Measurements from ENCODE around the gene ARFGAP1.

Gene ARFGAP1

DNA sequence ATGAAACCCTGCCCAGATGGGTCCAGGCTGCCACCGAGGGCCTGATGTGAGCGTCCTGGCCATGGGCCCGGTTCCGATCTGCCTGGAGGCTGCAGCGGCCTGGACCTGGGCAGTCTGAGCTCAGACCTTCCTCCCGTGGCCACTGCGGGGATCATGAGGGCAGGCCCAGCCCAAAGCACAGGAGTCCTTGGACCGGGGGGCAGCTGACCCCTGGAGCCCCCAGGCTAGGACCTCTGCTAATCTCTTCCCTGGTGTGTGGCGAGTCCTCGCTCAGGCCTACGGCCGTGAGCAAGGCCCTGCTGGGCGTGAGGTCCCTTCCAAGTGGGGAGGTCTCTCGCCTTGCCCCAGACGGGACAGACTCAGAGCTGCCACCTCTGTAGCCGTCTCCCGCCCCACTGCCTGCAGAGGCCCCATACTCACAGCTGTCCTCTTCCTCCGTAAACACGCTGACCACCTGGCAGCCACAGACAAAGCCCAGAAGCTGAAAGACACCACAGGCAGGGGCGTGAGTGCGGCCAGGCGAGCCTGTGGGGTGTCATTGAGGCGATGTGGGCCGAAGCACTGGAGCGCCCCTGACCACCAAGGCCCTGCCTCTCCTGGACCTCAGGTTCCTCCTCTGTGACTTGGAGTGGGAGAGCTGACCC is 28.9 kb upstream of the ARFGAP1 start:
- no peak for TF ChIP-seq EZH2phosphoT487 (IDR thresholded peaks at IDR 0.05; ENCODE audit: borderline replicate concordance)
- TF ChIP-seq, protein P1, sequence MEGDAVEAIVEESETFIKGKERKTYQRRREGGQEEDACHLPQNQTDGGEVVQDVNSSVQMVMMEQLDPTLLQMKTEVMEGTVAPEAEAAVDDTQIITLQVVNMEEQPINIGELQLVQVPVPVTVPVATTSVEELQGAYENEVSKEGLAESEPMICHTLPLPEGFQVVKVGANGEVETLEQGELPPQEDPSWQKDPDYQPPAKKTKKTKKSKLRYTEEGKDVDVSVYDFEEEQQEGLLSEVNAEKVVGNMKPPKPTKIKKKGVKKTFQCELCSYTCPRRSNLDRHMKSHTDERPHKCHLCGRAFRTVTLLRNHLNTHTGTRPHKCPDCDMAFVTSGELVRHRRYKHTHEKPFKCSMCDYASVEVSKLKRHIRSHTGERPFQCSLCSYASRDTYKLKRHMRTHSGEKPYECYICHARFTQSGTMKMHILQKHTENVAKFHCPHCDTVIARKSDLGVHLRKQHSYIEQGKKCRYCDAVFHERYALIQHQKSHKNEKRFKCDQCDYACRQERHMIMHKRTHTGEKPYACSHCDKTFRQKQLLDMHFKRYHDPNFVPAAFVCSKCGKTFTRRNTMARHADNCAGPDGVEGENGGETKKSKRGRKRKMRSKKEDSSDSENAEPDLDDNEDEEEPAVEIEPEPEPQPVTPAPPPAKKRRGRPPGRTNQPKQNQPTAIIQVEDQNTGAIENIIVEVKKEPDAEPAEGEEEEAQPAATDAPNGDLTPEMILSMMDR (conservative IDR thresholded peaks at IDR 0.05; ENCODE audit: low read length) = no peak
- H4K20me1 ChIP-seq (ENCODE audit: insufficient read depth, low read length, poor library complexity, severe bottlenecking) = no peaks in the 10 kb centered on the region
- H3K9me2 ChIP-seq (replicated peaks; ENCODE audit: low read depth, low read length) = no peaks in the 10 kb centered on the region
- no peaks in the 10 kb centered on the region for H3K79me2 ChIP-seq (ENCODE audit: insufficient read depth, low read length)
- H3K4me3 ChIP-seq (ENCODE audit: low read length, poor library complexity, severe bottlenecking) = no peak overlapping the region
- H3K27me3 ChIP-seq (ENCODE audit: insufficient read depth, low read length, poor library complexity, severe bottlenecking) = no peaks in the 10 kb centered on the region
- no peak overlapping the region for H3K4me2 ChIP-seq (ENCODE audit: low read depth, low read length, poor library complexity, severe bottlenecking)
- H2AFZ ChIP-seq (ENCODE audit: low read length) = no peak overlapping the region
- H3K4me1 ChIP-seq (ENCODE audit: insufficient read depth, low read length, poor library complexity, severe bottlenecking) = no peaks in the 10 kb centered on the region
- no peaks in the 10 kb centered on the region for H3F3A ChIP-seq (ENCODE audit: low read depth)
- H3K36me3 ChIP-seq (ENCODE audit: insufficient read depth, low read length) = no peaks in the 10 kb centered on the region
- H3K9me3 ChIP-seq (ENCODE audit: insufficient read depth, low read depth, low read length) = no peaks in the 10 kb centered on the region
- H3K9ac ChIP-seq (ENCODE audit: low read depth, low read length, poor library complexity, severe bottlenecking) = no peak overlapping the region

DNA sequence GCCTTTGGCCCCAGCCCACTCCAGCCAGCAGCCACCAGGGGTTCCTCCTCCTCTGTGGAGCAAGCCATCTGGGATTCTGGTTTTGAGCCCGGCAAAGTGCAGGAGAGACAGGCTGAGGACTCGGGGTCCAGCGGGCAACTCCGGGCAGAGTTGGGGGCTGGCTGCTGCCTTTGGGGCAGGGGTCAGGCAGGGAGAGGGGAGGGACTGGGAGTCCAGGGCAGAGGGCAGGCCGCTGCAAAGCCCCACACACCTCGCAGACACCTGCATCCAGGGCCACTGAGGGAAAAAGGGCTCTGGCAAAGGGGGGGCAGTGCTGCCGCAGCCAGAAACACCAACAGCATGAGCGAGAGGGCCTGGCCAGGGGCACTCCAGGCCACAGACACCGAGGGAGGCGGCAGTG is 28.1 kb upstream of the ARFGAP1 start:
- H3K9me3 ChIP-seq (ENCODE audit: insufficient read depth, low read depth, low read length) = no peaks in the 10 kb centered on the region
- H3K9ac ChIP-seq (ENCODE audit: low read depth, low read length, poor library complexity, severe bottlenecking) = no peak overlapping the region
- H3F3A ChIP-seq (ENCODE audit: low read depth) = no peaks in the 10 kb centered on the region
- H3K27me3 ChIP-seq (ENCODE audit: insufficient read depth, low read length, poor library complexity, severe bottlenecking) = no peaks in the 10 kb centered on the region
- no peak for TF ChIP-seq EZH2phosphoT487 (IDR thresholded peaks at IDR 0.05; ENCODE audit: borderline replicate concordance)
- TF ChIP-seq, protein P1 (conservative IDR thresholded peaks at IDR 0.05; ENCODE audit: low read length) = no peak
- H3K79me2 ChIP-seq (ENCODE audit: insufficient read depth, low read length) = no peaks in the 10 kb centered on the region
- H3K9me2 ChIP-seq (replicated peaks; ENCODE audit: low read depth, low read length) = no peaks in the 10 kb centered on the region
- no peak overlapping the region for H3K4me2 ChIP-seq (ENCODE audit: low read depth, low read length, poor library complexity, severe bottlenecking)
- no peaks in the 10 kb centered on the region for H3K4me1 ChIP-seq (ENCODE audit: insufficient read depth, low read length, poor library complexity, severe bottlenecking)
- H2AFZ ChIP-seq (ENCODE audit: low read length) = no peak overlapping the region
- no peak overlapping the region for H3K4me3 ChIP-seq (ENCODE audit: low read length, poor library complexity, severe bottlenecking)
- no peaks in the 10 kb centered on the region for H4K20me1 ChIP-seq (ENCODE audit: insufficient read depth, low read length, poor library complexity, severe bottlenecking)
- H3K36me3 ChIP-seq (ENCODE audit: insufficient read depth, low read length) = no peaks in the 10 kb centered on the region

DNA sequence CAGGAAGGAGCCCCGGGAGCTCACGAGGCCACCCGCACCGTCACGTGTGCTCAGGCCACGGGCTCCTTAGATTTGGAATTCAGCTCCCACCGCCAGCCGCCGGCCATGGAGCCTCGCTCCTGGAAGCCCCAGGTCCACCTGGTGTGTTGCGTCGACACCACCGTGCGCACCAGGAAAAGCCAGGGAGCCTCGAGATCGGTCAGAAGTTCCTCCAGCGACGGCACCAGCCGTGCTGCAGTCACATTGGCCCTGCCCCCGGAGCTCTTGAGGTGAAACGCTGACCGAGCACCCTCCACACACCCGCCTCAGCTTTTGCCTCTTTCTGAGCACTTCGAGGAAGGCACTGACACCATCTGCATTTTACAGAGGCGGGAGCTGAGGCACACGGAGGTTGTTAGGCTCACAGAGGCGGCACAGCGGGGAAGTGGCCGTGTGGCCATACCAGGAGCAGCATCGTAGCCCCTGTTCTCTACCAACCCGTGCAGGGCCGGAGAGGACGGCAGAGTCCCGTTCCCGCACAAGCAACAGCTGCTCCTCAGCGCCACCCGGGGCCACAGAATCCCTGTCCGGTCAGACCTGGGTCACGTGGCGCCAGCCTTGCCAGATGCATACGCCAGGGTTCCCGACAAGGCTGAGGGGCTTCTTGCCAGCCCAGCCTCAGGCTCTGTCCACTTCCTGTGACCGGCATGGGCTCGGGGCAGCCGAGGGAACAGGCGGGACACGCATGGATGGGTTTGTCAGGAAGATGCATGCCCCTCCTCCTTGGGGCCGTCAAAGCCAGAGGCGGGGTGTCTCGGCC is 25.9 kb upstream of the ARFGAP1 start:
- Histone ChIP-seq H3K9me3 (ENCODE audit: insufficient read depth, low read depth, low read length) (no peaks in the 10 kb centered on the region), H3K36me3 (ENCODE audit: insufficient read depth, low read length) (no peaks in the 10 kb centered on the region), H3K9me2 (replicated peaks; ENCODE audit: low read depth, low read length) (no peaks in the 10 kb centered on the region), H3K4me3 (ENCODE audit: low read length, poor library complexity, severe bottlenecking) (no peak overlapping the region), H3K4me2 (ENCODE audit: low read depth, low read length, poor library complexity, severe bottlenecking) (no peak overlapping the region), H2AFZ (ENCODE audit: low read length) (no peak overlapping the region), H3F3A (ENCODE audit: low read depth) (no peaks in the 10 kb centered on the region), H4K20me1 (ENCODE audit: insufficient read depth, low read length, poor library complexity, severe bottlenecking) (no peaks in the 10 kb centered on the region), H3K27me3 (ENCODE audit: insufficient read depth, low read length, poor library complexity, severe bottlenecking) (no peaks in the 10 kb centered on the region), H3K9ac (ENCODE audit: low read depth, low read length, poor library complexity, severe bottlenecking) (no peak overlapping the region), H3K4me1 (ENCODE audit: insufficient read depth, low read length, poor library complexity, severe bottlenecking) (no peaks in the 10 kb centered on the region), H3K79me2 (ENCODE audit: insufficient read depth, low read length) (no peaks in the 10 kb centered on the region)
- TF ChIP-seq, protein P1 (conservative IDR thresholded peaks at IDR 0.05; ENCODE audit: low read length) = no peak
- no peak for TF ChIP-seq EZH2phosphoT487 (IDR thresholded peaks at IDR 0.05; ENCODE audit: borderline replicate concordance)
